GM19397 (cell line): ENCODE results near the gene RCAN1.
"Not testable (repeated sequence)": the region's sequence is repeated elsewhere in the genome, so short reads cannot be mapped to it uniquely, and the experiment has no call there.

ENCODE experiments used
- ATAC-seq: cut with Tn5 transposase; IDR thresholded peaks from one replicate; pipeline ENCODE4 v1.9.1; 2021; ENCODE audit warnings: mild to moderate bottlenecking, moderate library complexity; ENCODE audit not compliant: unreplicated experiment

RCAN1 gene

DNA sequence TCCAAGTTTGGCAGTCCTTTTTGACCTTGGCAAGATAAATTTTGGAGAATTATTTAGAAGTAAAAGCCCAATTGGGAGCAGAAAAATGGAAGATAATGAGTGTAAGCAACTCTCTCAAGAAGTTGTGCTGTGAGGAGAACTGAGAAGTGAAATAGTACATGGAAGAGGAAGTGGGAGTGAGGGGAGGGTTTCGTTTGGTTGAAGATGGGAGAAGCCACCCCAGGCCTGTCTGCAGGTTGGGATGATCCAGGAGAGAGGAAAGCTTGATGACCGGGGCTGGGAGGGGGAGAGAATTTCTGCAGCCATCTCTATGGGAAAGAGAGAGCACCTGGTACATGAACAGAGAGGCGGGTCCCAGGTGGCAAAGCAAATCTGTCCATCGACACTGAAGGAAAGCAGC lies 8.6 kb upstream of the RCAN1 start:
- ATAC-seq = no peak

DNA sequence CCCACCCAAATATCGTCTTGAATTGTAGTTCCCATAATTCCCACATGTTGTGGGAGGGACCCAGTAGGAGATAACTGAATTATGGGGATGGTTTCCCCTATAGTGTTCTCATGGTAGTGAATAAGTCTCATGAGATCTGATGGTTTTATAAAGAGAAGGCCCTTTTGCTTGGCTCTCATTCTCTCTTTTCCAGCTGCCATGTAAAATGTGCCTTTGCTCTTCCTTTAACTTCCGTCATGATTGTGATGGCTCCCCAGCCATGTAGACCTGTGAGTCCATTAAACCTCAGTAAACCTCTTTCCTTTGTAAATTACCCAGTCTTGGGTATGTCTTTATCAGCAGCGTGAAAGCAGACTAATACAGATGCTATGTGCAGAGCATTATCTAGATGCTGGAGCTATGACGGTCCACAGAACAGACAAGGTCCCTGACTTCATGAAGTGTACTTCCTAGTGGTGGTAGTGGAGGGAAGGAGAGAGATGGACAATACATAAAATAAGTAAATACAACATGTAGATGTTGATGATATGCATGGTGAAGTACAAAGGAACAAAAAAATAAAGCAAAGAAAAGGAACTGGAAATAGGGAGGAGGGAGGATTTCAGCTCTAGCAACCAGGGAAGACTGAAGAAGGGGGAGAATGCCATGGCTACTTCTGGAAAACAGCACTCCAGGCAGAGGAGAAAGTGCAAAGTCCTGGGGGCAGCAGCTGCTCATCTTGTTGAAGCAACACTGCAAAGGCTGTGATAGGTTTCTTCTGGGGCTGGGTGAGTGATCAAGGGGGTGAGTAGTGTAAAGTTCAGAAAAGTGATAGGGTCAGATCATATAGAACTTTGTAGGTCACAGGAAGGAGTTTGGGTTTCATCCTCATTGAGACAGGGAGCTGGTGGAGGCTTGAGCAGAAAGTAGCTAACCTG lies 6.8 kb upstream of the RCAN1 start:
- no peak for ATAC-seq

- no peak for ATAC-seq
Observed at GRCh38 chr21:34619841-34620665, 5.1 kb upstream of the RCAN1 start.

DNA sequence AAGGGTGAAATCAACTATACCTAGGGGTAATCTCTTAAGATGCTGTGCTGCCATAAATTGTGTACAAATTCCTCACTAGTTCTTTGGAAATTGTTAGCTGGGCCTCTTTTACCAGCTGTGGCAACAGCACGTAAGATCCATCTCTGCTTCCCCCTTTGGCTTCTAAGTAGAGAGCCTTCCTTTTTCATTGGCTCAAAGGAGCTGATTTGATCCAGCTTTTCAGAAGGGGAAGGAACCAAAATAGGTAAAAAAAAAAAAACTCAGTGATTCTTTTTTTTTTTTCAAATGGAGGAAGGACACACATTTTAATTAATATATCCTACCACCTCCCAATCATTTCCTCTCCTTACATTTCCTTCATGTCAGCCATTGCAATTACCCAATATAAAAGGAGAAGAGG lies 4.0 kb upstream of the RCAN1 start:
- no peak for ATAC-seq

GRCh38 chr21:34617753-34618339 lies 2.9 kb upstream of the RCAN1 start:
- ATAC-seq = no peak

- ATAC-seq = peak; percentile 3
Observed at GRCh38 chr21:34615487-34615814, 538 bp upstream of the RCAN1 start.

GRCh38 chr21:34613679-34614627 lies 960 bp downstream of the RCAN1 start:
- no peak for ATAC-seq

- ATAC-seq = no peak
Observed at GRCh38 chr21:34612557-34612956, 2.4 kb downstream of the RCAN1 start.

DNA sequence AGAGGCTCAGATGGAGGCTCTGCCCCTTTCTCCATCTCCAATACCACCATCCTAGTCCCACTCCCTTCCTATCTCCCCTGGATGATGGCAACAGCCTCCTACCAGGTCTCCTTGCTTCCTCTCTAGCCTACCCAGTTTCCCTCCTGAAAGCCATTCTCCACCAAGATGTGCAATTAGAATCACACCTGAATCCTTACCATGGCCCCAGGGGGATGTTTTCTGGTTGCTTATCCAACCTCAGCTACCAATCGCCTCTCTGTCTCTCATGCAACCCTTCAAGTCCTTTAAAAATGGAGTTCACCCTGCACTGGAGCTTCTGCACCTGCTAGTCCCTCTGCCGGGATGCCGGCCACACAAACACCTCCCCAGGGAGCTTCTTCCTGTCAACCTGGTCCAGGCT lies 2.9 kb downstream of the RCAN1 start:
- ATAC-seq = no peak

- ATAC-seq = no peak
Observed at GRCh38 chr21:34611528-34611927, 3.4 kb downstream of the RCAN1 start.

DNA sequence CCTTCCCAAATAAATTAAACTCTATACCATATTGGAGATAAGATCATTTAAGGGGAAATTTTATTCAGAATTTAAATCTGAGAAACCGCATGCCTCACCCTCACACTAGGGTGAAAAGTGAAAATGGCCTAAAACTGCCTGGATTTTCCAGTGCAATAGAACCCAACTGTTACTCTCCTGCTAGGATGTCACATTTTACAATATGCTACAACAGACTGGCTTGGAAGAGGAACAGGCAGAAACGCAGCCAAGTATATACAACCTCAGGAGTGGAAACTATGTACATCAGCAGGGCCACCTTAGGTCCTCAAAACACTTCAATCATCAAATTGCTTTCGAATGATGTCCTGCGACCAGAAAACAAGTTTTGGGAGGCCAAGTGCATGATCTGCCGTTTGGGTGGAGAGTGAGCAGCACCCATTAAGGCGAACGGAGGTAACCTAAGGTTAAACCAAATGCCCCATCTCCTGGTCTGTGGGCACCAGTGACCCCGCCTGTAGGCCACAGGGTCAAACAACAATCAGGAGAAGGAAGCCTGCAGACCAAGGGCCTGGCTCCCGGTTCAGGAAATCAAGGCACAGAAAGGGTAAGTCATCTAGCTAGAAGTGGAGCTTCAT lies 4.9 kb downstream of the RCAN1 start:
- ATAC-seq = no peak

- ATAC-seq = no peak
Observed at GRCh38 chr21:34609244-34609932, 5.5 kb downstream of the RCAN1 start.

GRCh38 chr21:34607376-34607775 lies 7.5 kb downstream of the RCAN1 start:
- not testable (repeated sequence) for ATAC-seq

GRCh38 chr21:34606621-34607020 lies 8.3 kb downstream of the RCAN1 start:
- ATAC-seq = no peak

DNA sequence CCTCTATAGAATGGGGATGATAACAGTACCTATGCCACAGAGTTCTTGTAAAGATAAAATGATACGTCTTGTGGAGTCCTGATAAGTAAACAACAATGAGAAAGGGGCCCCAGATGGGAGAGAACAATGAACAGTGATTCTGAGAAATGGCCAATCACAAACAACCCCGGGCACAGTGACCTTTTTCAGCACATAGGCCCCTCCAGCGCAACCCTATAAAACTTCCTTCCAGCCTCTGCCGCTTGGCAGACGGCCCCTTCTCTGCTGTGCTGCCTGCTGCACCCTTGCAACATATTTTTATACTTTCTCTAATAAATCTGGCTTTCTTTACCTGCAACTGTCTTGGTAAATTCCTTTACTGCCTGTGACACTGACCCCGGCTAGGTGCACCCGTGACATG lies 8.9 kb downstream of the RCAN1 start:
- ATAC-seq = no peak

GRCh38 chr21:34604956-34605355 lies 10.0 kb downstream of the RCAN1 start:
- not testable (repeated sequence) for ATAC-seq

GRCh38 chr21:34604556-34604955 lies 10.4 kb downstream of the RCAN1 start:
- ATAC-seq = no peak

DNA sequence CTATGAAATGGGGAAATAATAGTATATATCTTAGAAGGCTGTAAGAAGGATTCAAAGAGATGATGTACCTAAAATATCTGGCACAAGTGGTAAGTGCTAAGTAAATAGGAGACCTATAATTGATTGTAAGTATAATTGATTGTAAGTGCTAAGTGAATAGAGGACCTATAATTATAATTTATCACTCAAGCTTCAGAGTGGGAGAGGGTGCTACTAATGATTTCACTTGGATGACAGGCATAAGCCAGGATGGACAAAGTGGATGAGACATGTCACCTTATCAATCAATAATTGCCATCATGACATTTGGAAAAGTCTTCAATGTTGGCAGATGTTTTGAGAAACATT lies 11.2 kb downstream of the RCAN1 start:
- no peak for ATAC-seq

DNA sequence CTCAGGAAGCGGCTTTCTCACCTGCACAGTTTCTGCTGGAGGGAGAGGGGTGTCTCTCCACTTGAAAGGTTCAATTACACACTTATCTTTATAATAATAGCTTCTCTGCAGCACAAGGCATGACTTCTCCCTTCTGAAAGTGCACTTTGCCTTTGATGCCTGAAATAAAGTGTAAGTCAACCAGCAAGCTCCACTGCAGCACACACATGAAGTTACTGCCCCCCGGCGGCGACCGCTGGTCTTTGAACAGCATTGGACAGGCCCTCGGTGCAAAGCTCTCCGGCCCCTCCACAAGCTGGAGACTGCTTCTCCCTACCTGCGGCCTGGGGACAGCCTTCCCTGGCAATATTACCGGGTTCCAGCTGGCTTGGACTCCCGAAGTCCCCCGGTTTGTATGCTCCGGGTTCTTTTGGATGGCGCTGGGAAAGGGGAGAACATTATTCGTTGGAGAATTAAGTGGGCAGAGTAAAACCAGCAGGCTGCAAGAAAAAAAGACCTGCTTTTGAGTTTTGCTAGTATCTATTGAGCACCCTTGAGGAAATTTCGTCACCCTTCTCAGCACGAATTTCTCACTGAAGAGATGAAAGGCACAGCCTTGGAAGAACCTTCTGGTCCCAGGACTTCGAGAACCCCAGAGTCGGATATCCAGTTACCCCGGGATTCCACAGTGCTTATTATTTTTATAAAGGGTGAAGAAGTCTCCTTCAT lies 11.8 kb downstream of the RCAN1 start:
- no peak for ATAC-seq
